Limb (tissue), 2 donors: ENCODE results near the gene THEM5.
"Not testable (repeated sequence)": the region's sequence is repeated elsewhere in the genome, so short reads cannot be mapped to it uniquely, and the experiment has no call there.

Experiments
- DNase-seq, 2 donors: peaks; one replicate each; pipeline ENCODE4 v3.0.0-alpha.2; 2016; ENCODE audit errors: extremely low spot score in 2 of 2

THEM5 gene, protein sequence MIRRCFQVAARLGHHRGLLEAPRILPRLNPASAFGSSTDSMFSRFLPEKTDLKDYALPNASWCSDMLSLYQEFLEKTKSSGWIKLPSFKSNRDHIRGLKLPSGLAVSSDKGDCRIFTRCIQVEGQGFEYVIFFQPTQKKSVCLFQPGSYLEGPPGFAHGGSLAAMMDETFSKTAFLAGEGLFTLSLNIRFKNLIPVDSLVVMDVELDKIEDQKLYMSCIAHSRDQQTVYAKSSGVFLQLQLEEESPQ

DNA sequence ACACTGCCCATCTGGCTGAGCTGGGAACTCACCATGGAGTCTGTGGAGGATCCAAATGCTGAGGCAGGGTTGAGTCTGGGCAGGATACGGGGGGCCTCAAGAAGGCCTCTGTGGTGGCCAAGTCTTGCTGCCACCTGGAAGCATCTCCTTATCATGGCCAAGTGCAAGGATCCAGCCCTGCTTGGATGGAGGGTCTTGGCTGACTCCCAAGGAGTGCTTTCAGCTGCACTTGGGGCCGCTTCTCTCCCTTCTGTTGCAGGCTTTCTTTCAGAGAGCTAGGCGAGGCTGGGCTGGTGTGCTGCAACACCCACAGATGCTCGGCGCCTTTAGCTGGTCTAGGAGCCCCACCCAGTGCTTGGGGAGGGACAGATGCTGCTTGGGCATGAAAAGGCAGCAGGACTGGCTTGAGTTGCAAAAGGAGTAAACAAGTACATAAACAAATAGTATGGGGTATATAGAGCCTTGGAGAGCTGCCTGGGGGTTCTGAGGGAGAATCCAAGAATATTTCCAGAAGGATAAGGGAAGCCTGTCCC is at the start of gene THEM5:
TSS of gene THEM5 (minus strand) at position 302 of the 533 bp plus-strand sequence. CDS start at position 155, 147 bp downstream.
- DNase-seq = no peak

DNA sequence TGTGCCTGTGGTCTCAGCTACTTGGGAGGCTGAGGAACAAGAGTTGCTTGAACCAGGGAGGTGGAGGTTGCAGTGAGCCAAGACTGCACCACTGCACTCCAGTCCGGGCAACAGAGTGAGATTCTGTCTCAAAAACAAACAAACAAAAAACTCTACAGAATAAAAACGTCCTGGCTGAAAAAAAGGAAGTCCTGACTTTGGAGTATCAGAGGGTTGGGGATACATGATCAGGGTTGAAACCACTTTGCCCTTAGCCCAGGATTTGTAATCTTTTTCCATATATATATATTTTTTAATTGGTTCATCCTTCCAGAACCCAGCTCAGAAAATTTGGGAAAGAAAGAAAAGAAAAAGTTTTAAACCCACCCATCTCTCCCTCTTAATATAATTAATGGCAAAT is 49.3 kb upstream of the THEM5 start:
- DNase-seq = no peak

DNA sequence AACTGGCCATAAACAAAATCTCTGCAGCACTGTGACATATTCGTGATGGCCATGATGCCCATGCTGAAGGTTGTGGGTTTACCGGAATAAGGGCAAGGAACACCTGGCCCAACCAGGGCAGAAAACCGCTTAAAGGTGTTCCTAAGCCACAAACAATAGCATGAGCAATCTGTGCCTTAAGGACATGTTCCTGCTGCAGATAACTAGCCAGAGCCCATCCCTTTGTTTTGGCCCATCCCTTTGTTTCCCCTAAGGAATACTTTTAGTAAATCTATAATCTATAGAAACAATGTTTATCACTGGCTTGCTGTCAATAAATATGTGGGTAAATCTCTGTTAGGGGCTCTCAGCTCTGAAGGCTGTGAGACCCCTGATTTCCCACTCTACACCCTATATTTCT is 47.3 kb upstream of the THEM5 start:
- DNase-seq = not testable (repeated sequence)

DNA sequence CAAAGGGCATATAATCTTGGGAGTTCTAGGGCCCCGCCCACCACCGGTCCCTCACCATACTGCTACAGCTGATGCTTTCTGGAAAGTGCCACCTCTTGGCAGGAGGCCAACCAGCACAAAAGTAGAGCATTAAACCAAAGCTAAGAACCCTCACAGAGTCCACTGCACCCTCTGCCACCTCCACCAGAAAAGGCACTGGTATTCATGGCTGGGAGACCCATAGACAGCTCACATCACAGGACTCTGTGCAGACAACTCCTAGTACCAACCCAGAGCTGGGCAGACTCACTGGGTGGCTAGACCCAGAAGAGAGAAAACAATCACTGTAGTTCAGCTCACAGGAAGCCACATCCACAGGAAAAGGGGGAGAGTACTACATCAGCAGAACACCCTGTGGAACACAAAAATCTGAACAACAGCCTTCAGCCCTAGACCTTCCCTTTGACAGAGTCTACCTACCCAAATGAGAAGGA is 45.0 kb upstream of the THEM5 start:
- no peak for DNase-seq

DNA sequence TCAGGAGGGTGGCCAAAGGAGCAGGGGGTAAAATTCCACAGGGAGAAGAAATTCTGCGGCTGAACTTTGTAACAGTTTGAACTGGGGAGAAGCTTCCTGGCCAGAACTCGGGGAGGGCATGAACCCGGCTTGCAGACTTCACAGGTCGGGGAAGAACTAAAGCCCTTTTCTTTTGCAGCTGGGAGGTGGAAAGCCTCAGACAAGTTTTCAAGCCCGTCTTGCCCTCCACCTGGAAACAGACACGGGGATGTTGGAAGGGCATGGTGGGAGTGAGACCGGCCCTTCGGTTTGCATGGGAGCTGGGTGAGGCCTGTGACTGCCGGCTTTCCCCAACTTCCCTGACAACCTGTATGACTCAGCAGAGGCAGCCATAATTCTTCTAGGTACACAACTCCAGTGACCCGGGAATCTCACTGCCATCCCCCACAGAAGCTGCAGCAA is 44.5 kb upstream of the THEM5 start:
- no peak for DNase-seq

DNA sequence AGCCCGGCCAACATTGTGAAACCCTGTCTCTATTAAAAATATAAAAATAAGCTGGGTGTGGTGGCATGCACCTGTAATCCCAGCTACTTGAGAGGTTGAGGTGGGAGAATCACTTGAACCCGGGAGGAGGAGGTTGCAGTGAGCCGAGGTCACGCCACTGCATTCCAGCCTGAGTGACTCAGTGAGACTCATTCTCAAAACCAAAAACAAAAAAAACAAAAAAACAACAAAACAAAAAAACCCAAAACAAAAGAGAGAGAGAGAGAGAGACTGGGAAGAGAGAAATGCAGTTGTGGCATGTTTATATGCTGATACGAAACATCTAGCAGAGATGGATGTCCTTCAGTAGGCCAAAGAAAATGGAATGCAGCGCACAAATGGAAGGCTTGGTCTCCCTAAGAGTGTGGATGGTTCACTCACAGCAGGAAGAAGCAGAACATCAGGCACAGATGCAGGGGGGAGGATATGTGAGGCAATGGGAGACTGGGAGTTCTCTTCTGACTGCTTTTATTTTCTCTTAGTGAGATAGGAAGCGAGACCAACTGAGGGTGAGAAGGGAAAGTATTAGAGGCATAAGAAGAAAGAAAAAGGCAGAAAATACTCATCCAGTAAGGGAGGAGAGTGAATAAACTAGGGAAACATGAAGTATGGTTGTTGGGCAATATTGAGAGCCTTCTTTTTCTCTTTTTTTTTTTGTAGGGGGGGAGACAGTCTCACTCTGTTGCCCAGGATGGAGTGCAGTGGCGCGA is 39.8 kb upstream of the THEM5 start:
- DNase-seq = no peak

DNA sequence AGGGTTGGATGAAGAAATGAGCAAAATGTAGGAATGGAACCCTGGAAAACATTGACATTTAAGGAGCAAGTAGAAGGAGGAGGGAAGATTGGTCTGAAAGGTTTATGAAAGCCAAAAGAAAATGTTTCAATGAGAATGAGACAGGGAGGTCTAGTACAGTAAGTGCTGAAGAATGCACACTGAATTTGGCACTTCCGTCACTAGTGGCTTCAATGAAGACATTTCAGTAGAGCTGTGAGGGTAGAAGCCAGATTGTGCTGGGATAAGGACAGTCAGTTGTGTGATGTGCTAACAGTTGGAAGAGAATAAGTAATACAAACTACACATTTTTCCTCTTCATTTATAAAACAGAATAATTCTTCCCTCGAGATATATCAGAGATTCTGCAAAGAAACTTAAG is 38.7 kb upstream of the THEM5 start:
- no peak for DNase-seq

DNA sequence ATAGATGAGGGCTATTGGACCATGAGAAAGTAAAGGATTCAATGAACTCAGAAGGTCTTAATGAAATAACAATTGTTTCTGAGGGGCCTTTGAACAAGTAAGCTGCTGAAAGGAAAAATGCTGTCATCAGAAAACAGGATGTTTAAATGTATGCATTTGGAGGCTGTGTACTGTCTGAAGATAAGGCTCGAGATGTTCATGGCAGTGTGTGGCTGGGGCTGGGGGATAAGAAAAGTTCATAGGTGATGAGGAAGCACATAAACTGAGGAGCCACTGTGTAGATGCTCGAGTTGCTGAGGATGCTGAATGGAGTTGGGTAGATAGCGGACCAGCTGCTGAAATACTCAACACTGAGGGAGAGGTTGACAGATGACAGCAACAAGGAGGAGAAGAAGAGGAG is 38.0 kb upstream of the THEM5 start:
- DNase-seq = no peak

DNA sequence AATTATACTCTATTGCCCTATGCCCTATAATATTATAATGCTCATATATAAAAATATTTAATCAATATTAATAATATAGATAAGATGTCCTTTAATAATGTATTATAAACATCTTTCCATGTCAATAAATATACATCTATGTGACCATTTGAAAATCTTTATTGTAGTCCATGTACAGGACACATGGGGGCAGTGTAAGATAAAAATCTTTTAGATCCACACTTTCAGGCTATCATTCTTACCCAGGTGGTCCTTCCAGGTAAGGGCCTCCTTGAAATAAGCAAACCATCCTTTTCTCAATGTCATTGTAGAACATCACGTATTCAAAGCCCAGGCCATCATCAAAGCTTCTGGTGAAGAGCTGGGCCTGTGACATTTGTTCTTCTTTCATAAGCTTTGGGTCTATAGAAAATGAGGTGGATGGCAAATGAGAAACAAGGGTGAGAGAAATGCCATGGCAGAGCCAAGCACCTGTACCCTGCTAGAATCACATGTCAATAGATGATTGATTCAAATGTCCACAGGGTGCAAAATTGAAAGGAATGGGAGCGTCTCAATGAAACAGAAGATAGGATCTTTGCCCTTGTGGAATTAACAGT is 35.6 kb upstream of the THEM5 start:
- DNase-seq = no peak

DNA sequence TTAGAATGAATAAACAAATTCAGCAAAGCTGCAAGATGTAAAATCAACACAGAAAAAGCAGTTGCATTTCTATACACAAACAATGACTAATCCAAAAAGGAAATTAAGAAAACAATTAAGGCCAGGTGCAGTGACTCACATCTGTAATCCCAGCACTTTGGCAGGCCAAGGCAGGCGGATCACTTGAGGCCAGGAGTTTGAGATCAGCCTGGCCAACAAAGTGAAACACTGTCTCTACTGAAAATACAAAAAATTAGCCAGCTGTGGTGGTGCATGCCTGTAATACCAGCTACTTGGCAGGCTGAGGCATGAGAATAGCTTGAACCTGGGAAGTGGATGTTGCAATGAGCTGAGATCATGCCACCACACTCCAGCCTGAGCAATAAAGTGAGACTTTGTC is 33.5 kb upstream of the THEM5 start:
- no peak for DNase-seq

DNA sequence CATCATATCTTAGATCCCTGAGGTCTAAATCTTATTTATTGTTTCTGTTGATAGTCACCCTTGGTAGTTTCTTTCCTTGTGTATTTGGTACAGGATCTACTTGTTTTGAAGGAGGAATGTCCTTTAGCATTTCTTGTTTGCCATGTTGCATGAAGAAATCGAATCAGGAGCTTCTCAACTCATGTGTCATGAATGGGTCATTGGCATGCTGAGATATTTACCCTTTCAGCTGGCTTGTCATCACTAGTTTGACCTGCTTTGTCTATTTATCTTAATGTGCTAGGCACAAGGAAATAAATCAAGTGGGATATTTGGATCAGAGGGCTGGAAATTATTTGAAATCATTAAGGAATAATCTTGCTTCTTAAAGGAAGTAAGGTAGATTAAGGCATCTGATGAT is 32.0 kb upstream of the THEM5 start:
- no peak for DNase-seq

DNA sequence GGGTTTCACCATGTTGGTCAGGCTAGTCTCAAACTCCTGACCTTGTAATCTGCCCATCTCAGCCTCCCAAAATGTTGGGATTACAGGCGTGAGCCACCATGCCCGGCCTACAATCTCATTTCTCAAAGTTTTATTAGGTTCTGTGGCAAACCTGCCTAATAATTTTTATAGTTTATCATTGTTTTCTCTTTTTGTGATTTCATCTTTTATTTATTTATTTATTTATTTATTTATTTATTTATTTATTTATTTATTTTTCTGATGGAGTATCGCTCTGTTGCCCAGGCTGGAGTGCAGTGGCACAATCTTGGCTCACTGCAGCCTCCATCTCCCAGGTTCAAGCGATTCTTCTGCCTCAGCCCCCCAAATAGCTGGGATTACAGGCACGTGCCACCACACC is 31.4 kb upstream of the THEM5 start:
- DNase-seq = not testable (repeated sequence)

DNA sequence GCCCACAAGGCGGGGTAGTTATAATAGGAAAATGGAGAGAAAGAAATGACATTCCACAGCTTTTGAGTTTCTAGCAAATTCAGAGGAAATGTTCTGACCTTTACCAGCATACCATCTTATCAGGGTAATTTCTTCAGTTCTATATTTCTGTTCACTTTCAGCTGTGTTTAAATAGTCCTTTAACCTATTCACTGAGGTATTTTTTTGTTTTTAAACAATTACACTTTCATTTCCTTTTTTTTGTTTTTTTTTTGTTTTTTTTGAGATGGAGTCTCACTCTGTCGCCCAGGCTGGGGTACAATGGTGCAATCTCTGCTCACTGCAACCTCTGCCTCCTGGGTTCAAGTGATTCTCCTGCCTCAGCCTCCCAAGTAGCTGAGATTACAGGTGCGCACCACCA is 30.9 kb upstream of the THEM5 start:
- not testable (repeated sequence) for DNase-seq

DNA sequence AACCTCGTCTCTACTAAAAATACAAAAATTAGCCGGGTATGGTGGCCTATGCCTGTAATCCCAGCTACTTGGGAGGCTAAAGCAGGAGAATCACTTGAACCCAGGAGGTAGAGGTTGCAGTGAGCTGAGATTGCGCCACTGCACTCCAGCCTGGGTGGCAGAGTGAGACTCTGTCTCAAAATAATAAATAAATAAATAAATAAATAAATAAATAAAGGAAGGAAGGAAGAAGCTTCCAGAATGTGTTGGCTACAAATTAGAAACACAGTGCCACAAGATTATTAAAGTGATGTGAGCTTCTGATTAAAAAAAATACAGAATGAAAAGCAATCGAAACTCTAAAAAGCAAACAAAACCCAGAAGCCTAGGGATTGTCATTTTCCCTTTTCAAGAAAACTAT is 30.4 kb upstream of the THEM5 start:
- DNase-seq = not testable (repeated sequence)

DNA sequence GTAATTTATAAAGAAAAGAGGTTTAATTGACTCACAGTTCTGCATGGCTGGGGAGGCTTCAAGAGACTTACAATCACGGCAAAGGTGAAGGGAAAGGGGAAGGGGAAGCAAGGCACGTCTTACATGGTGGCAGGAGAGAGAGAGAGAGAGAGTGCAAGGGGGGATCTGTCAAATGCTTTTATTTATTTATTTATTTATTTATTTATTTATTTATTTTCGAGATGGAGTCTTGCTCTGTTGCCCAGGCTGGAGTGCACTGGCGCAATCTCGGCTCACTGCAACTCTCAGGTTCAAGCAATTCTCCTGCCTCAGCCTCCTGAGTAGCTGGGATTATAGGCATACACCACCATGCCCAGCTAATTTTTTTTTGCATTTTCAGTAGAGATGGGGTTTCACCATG is 29.4 kb upstream of the THEM5 start:
- not testable (repeated sequence) for DNase-seq

DNA sequence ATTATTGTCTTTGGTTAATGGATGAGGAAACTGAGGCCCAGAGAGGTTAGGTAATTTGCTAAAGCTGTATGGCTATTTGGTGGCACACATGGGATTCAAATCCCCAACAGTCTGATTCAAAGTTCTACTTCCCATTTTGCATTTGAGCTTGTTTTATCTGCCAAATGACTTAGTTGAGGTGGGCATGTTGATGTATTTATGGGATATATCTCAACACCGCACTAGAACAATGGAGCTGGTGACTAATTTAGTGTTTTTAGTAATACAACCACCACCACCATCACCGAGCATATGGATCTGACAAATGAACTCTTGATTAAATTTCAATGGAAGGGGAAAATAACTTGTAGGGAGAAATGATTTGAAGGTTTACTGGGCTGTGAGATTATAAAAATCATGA is 29.0 kb upstream of the THEM5 start:
- DNase-seq = no peak

DNA sequence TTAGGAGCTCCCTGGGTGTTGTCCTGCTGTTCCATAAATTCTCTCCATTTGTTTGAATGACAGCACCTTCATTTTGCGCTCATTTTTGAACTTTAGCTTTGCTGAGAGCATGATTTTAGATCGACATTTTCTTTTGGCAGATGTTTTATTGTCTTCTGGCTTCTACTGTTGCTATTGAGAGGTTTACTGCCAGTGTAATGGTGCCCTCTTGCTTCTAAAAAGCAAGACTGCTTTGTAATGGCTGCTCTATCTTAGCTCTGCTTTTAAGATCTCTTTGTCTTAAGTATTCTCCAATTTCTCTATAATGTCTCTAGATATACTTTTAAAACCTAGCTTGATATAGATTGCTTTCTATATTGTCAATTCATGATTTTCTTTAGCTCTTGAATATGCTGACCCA is 28.0 kb upstream of the THEM5 start:
- no peak for DNase-seq

DNA sequence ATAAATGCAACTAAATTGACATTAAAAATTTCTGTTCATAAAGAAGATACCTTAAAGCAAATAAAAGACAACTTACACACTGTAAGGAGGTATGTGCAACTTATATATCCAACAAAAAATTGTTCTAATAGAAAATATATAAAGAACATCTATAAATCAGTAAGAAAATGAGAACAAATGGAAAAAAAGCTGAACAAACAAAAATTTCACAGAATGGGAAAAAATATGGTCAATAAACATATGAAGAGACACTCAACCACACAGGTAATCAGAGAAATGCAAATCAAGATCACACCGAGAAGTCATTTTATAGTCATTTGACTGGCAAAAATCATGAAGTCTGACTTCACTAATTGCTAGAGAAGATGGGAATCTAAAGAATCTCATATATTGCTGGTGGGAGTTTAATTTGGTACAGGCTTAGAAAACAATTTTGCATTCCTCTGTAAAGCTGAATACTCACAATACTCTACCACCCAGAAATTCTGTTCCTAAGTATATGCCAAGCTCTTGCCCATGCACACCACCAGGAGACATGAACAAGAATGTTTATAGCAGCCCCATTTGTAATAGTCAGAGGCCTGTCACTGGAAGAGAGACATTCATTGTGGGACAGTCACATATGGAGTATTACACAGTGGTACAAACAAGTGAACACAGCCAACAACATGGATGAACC is 22.0 kb upstream of the THEM5 start:
- DNase-seq = no peak

DNA sequence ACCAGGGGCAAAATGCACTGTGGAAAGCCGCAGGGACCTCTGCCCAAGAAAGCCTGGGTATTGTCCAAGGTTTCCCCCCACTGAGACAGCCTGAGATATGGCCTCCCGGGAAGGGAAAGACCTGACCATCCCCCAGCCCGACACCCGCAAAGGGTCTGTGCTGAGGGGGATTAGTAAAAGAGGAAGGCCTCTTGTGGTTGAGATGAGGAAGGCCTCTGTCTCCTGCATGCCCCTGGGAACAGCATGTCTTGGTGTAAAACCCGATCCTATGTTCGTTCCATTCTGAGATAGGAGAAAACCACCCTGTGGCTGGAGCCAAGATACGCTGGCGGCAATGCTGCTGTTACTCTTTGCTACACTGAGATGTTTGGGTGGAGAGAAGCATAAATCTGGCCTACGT is 19.3 kb upstream of the THEM5 start:
- DNase-seq = not testable (repeated sequence)

DNA sequence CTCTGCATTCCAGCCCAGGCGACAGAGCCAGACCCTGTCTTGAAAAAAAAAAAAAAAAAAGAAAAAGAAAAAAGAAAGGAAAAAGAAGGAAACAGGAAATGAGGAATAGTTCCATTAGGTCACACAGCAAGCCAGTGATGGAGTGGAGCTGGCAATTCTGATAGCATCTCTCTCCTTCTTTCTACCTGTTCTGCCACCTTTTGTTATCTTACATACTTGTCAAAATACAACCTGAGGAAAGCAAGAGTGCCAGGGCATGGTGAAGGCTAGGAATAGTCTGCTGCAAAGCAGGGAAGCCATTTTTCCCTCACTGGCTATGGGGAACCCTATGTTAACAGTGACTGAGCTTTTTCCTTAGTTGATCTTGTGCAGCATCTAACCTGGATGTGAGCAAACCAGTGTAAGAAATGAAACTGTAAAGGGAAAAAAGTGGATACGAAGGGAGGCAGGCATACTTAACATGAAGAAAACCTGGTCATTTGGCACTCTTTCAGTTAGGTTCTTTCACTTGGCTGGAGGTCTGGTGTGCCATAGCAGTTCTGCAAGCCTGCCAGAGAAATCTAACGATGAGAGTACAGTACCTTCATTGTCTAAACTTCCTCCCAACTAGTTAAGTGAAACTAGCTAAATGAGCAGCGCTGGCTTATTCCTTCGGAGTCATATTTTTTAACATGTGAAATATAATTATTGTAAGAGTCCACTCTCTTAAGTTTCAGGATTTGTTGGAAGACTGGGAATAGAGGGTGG is 17.9 kb upstream of the THEM5 start:
- DNase-seq = peak in 1 of 2 donors; percentile 23

DNA sequence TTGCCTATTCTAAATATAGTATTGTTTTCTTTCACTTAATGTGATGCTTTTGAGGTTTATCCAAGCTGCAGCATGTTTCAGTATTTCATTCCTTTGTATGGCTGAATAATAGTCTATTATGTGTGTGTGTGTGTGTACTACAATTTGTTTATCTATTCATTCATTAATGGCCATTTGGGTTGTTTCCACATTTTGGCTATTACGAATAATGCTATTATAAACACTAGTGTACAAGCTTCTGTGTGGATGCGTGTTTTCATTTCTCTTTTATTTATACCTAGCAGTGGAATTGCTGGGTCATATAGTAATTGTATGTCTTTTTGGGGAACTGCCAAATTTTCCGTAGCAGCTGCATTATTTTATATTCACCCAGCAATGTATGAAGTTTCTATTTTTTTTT is 15.0 kb upstream of the THEM5 start:
- DNase-seq = no peak
